ENCODE data around the gene NARF. TPM values are rescaled to one million over a fixed set of nuclear protein-coding genes. Genes with fewer than 3 reads are reported as not detected.

The NARF gene
- total RNA-seq, 1 donor from 2014 or later = 64.4 TPM

- no peak for TF ChIP-seq CTCF (conservative IDR thresholded peaks at IDR 0.05; ENCODE audit: low read depth, low read length)
- DNase-seq (ENCODE audit: low read depth) = no peak
- no peak overlapping the region for H3K4me3 ChIP-seq (ENCODE audit: low read depth, low read length)
These were observed 6.0 kb downstream of the NARF start for GRCh38 chr17:82464567-82464929.

GRCh38 chr17:82465023-82465603 is 6.6 kb downstream of the NARF start:
- no peak for TF ChIP-seq CTCF (conservative IDR thresholded peaks at IDR 0.05; ENCODE audit: low read depth, low read length)
- DNase-seq (ENCODE audit: low read depth) = no peak
- no peak overlapping the region for H3K4me3 ChIP-seq (ENCODE audit: low read depth, low read length)

GRCh38 chr17:82468692-82469091 is 10.2 kb downstream of the NARF start:
- H3K4me3 ChIP-seq (ENCODE audit: low read depth, low read length) = no peak overlapping the region
- no peak for DNase-seq (ENCODE audit: low read depth)
- TF ChIP-seq CTCF (conservative IDR thresholded peaks at IDR 0.05; ENCODE audit: low read depth, low read length) = no peak

GRCh38 chr17:82470065-82470464 is 11.5 kb downstream of the NARF start:
- TF ChIP-seq CTCF (conservative IDR thresholded peaks at IDR 0.05; ENCODE audit: low read depth, low read length) = no peak
- no peak overlapping the region for H3K4me3 ChIP-seq (ENCODE audit: low read depth, low read length)
- no peak for DNase-seq (ENCODE audit: low read depth)

- no peak for TF ChIP-seq CTCF (conservative IDR thresholded peaks at IDR 0.05; ENCODE audit: low read depth, low read length)
- H3K4me3 ChIP-seq (ENCODE audit: low read depth, low read length) = no peak overlapping the region
- DNase-seq (ENCODE audit: low read depth) = no peak
These were observed 15.9 kb downstream of the NARF start for GRCh38 chr17:82474223-82475010.

GRCh38 chr17:82475458-82475857 is 16.9 kb downstream of the NARF start:
- no peak for TF ChIP-seq CTCF (conservative IDR thresholded peaks at IDR 0.05; ENCODE audit: low read depth, low read length)
- DNase-seq (ENCODE audit: low read depth) = no peak

GRCh38 chr17:82477934-82478333 is 19.4 kb downstream of the NARF start:
- no peak overlapping the region for H3K4me3 ChIP-seq (ENCODE audit: low read depth, low read length)
- no peak for DNase-seq (ENCODE audit: low read depth)
- no peak for TF ChIP-seq CTCF (conservative IDR thresholded peaks at IDR 0.05; ENCODE audit: low read depth, low read length)

More at GRCh38 chr17:82475458-82475857, 16.9 kb downstream of the NARF start:
- no peak overlapping the region for H3K4me3 ChIP-seq (ENCODE audit: low read depth, low read length)
